ENCODE results near the gene TAF7L.
A peak's percentile ranks its signal among the peaks of the same experiment; 100 is the strongest.
"Not testable (repeated sequence)": the region's sequence is repeated elsewhere in the genome, so short reads cannot be mapped to it uniquely, and the experiment has no call there.

TAF7L gene, protein sequence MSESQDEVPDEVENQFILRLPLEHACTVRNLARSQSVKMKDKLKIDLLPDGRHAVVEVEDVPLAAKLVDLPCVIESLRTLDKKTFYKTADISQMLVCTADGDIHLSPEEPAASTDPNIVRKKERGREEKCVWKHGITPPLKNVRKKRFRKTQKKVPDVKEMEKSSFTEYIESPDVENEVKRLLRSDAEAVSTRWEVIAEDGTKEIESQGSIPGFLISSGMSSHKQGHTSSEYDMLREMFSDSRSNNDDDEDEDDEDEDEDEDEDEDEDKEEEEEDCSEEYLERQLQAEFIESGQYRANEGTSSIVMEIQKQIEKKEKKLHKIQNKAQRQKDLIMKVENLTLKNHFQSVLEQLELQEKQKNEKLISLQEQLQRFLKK

GRCh38 chrX:101290957-101291603, at the start of gene TAF7L:
TSS of gene TAF7L (minus strand) at chrX:101291334. CDS start at chrX:101287543, 3,791 bp downstream.
- DNase-seq, result no peak

- no peak for DNase-seq
These were observed 46.7 kb upstream of the TAF7L start for GRCh38 chrX:101337776-101338271.

- DNase-seq, result not testable (repeated sequence)
These were observed 43.2 kb upstream of the TAF7L start for GRCh38 chrX:101334310-101334709.

DNA sequence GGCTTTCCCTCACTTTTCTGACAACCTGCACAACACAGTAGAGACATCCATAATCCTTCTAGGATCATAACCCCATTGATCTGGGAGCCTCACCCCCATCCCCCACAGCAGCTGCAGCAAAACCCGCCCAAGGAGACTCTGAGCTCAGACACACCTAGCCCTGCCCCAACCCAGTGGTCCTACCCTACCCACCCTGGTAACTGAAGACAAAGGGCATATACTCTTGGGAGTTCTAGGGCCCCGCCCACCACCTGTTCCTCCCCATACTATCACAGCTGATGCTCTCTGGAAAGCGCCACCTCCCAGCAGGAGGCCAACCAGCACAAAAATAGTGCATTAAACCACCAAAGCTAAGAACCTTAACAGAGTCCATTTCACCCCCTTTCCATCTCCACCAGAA, 35.5 kb upstream of the TAF7L start:
- DNase-seq, result peak; percentile 1 to 63

GRCh38 chrX:101303790-101304189, 12.7 kb upstream of the TAF7L start:
- no peak for DNase-seq

- not testable (repeated sequence) for DNase-seq
These were observed 4.5 kb upstream of the TAF7L start for GRCh38 chrX:101295603-101296002.

GRCh38 chrX:101287402-101287801, 3.7 kb downstream of the TAF7L start:
- DNase-seq, result peak; percentile 5 to 61

- no peak for DNase-seq
These were observed 14.9 kb downstream of the TAF7L start for GRCh38 chrX:101276238-101276637.

DNA sequence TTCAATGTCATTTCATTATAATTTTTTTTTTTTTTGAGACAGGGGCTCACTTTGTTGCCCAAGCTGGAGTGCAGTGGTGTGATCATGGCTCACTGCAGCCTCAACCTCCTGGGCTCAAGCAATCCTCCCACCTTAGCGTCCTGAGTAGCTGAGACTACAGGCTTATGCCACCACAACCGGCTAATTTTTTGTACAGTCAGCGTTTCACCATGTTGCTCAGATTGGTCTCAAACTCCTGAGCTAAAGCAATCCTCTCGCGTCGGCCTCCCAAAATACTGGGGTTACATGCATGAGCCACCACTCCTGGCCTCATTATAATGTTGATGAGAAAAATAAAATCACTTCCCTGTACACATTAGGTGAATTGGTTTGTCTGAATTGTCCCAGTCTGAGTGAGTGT, 16.9 kb downstream of the TAF7L start:
- no peak for DNase-seq

- no peak for DNase-seq
These were observed 25.2 kb downstream of the TAF7L start for GRCh38 chrX:101265869-101266428.

- DNase-seq, result no peak
These were observed 27.4 kb downstream of the TAF7L start for GRCh38 chrX:101263766-101264165.

DNA sequence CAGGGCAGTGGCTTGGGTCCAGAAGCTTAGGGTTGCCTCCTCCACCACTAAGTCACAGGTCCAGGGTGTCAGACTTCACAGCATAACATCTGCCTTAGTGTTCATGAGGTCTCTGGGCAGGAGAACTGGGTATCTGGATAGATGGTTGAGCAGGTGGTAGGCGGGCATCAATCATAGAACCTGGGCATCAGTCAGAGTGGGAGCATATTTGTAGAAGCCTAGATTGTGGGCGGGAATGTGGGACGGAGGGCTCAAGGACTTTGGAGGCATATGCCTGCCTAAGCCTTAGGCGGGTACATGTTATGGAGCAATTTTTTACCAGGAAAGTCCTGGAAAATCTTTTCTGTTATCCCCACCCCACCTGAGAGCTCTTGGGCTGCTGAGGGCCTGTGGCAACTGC, 28.5 kb downstream of the TAF7L start:
- DNase-seq, result no peak

DNA sequence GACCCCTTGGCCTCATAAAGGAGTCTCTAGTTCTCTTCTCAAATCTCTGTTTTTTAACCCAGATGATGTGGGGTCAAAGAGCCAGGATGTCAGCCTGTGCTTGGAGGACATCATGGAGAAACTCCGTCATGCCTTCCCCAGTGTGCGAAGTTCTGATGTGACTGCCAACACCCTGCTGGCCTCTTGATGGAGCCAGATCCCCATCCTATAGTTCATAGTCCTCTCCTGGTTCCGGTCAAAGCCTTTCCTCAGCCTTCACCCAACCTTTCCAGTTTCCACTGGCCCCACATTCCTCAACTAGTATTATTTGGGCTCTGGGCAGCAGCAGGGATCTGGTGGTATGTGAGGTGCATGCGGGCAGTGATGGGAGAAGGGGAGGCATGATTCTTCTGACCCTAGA, 30.7 kb downstream of the TAF7L start:
- no peak for DNase-seq

GRCh38 chrX:101258259-101258581, 32.9 kb downstream of the TAF7L start:
- DNase-seq, result no peak

DNA sequence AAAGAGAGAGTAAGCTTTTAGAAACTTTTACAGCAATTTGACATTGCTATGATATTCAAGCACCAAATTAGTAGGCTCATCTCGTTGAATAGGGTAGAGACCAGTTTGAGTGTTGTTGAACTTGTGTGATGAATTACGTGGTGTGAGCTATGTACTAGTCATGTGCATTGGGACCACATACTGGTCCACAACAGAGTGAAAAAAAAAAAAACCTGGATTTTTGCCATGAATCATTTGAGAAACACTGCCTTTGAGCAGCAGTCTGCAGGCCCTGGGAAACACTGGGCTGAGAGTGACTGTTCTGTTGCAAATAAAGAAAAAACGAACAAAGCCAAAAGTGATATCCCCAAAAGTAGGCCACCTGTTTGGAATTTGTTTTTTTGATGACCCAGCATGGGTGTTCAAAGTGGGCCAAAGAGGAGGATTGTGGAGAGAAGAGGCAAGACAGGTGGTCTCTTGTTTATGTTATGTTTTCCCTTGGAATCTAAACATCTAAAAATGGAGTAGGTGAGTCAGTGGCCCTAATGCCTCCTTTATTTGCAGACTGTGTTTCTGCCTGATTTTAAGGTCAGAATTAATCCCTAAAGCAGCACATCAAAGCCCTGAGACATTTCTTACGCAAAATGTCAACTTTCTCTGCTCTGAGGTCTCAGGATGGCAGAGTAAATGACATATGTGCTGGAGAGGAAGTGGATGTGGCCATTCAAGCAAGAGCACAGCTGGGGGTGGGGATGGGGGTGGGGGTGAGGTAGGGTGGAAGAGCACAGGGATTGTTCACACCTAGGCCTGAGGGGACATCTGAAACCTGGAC, 33.5 kb downstream of the TAF7L start:
- DNase-seq, result no peak

GRCh38 chrX:101252634-101253033, 38.5 kb downstream of the TAF7L start:
- no peak for DNase-seq

- DNase-seq, result no peak
These were observed 49.6 kb downstream of the TAF7L start for GRCh38 chrX:101241531-101241930.

DNA sequence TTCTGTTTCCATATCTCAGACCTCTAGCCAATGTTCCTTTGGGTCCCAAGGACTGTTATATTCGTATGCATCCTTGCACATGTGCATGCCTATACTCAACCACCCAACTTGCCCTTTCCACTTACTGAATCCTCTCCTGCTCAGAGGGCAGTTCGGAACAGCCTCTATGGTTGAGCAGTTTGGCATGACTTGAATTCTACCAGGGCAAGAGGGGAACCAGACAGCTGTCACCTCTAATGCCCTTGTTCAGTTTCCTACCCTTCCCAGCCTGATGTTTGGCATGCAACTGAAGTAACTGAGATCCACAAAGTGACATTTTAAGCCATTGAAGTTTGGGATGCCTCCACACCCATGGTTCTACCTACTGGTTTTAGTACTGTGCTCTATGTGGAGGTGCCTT, 54.1 kb downstream of the TAF7L start:
- no peak for DNase-seq

- no peak for DNase-seq
These were observed 58.8 kb downstream of the TAF7L start for GRCh38 chrX:101232316-101232715.

DNA sequence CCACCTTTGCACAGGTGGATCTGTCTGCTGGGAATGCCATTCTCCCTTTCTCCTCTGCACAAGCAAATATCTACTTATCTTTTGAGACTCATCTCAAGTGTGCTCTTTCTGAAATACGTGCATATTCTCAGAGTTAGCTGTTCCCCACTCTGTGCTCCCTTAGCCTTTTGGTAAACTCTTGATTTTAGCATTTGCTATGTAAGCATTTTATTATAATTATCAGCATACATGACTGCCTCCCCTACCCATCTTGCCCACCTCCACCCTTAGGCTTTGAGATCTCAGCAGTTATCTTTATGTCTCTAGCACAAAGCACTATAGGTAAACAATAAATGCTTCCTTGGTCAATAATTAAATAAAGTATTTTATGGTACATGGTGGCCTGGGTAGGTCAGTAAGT, 60.1 kb downstream of the TAF7L start:
- no peak for DNase-seq

- DNase-seq, result no peak
These were observed 60.5 kb downstream of the TAF7L start for GRCh38 chrX:101230636-101231035.

DNA sequence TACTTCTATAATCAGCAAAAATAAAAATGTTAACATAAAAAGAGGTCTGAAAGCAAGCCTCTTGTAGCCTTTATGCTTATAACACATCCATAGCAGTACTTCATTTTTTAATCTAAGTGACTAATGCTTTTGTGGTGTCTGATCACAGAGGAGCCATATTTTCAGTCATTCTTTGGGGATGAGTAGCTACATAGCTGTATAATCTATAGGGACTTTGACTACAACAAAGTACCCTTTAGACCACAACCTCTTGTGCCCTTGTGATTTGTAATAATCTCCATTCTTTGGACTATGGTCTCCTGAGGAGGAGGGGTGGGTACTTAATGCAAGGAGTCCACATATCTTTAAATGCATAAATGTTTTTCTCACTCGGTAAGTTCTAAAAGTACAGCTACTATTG, 62.0 kb downstream of the TAF7L start:
- no peak for DNase-seq

DNA sequence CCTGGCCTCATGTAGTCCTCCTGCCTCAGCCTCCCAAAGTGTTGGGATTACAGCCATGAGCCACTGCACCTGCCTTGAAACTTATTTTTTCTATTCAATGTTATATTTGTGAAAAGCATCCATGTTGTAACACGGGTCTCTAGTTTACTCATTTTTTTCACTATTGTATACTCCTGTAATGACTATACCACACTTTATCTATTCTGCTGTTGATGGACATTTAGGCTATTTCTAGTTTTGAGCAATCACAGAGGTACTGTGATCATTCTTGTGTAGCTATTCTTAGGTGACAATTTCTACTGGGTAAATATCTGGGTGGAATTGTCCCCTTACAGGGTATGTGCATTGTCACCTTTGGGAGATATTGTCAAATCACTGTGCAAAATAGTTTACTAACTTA, 67.9 kb downstream of the TAF7L start:
- no peak for DNase-seq
